GM19043 (cell line): Measurements from ENCODE around the gene TF.
A peak's percentile ranks its signal among the peaks of the same experiment; 100 is the strongest.

Experiments used
- ATAC-seq: cut with Tn5 transposase; IDR thresholded peaks from one replicate; pipeline ENCODE4 v1.9.1; 2021; ENCODE audit warnings: low read depth; ENCODE audit not compliant: unreplicated experiment

Gene TF

DNA sequence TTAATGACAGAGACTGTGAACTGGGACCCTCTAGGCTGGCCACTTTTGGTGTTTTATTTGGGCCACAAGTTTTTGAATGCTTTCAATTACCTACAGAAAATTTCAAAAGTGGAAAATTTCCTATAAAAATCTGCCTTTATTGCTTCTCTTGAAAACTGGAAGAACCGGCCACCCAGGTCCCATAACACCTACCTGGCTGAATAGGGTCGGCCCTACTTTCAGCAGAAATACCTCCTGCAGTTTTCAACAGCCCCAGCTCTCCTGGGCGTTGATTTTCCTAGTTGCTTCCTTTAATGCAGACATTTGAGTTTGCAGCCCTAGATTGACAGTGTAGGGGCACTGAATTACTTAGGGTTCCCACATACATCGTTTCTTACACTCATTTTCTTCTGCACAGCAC lies 58.7 kb downstream of the TF start:
- no peak for ATAC-seq

DNA sequence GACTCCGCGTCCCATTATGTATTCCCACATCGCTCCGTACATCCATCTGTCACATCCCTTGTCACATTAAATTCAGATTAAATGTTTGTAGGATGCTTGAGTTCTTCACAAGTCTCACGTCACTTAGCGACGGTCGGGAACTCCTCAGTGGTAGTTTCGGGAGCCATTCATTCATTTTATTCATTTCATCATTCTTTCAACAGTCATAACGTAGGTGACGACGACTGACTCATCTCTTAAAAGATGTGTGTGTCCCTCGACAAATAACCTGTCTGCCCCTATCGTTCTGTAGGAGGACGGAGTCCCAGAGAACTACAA lies 59.1 kb downstream of the TF start:
- ATAC-seq = no peak

DNA sequence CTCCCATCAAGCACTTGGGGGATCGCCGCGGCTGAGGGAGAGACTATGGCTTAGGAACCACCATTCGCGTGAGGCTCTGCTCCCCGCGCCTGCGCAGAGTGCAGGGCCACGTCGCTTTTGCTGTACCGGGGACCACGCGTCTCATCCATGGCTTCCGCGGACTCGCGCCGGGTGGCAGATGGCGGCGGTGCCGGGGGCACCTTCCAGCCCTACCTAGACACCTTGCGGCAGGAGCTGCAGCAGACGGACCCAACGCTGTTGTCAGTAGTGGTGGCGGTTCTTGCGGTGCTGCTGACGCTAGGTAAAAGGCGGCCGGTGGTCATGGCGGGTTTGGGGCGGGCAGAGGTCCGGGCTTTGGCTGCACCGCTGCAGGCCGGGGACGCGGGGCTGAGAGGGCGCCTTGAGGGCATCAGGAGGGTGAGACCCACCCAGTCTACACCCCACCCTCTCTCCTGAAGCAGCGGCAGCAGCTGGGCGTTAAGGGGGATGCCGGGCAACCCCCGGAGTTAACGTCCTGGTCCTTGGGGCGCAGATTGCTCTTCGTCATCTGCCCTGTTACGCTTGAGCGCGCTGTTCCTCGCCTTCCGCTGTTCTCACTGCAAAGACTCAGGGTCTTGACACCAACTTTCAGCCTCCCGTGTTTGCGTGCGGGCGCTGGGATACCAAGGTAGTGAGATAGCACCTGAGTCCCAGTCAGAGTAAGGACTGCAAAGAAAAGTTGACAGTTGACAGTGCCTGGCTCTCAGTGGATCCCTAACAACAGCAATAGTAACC lies 59.7 kb downstream of the TF start, which contains the start of gene SRPRB:
TSS of gene SRPRB (plus strand) at position 114 of the 774 bp plus-strand sequence. CDS start at position 148, 34 bp downstream.
- ATAC-seq = peak; percentile 98

DNA sequence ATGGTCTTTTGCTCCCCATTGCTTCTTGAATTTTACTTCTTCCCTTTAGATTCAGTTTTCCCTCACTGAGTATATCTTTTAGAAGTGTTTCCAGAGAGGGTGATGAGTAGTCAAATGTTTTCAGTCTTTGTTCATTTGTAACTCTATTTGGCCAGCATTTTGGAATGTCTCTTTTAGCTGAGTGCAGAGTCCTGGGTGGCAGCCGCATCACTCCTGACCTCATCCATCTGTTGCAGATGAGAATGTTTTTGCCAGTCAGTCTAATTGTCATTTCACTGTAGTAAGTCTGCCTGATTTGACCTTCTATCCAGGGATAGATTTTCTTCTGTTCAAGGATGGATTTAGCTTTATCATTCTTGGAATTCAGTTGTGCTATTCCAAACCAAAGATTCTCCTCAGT lies 66.7 kb downstream of the TF start:
- ATAC-seq = no peak

DNA sequence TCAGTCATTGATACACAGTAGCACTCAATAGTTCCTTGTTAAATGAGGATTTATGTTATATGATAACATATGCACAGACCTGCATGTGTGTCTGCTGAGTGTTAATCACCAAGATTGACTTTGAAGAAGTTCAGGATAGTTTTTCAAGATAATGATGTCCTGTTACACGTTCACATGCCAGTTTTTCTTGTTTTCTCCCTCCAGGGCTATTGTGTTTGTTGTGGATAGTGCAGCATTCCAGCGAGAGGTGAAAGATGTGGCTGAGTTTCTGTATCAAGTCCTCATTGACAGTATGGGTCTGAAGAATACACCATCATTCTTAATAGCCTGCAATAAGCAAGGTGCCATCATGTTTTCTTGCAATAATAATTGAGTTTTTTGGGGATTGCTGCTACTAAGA lies 69.2 kb downstream of the TF start:
- ATAC-seq = no peak

DNA sequence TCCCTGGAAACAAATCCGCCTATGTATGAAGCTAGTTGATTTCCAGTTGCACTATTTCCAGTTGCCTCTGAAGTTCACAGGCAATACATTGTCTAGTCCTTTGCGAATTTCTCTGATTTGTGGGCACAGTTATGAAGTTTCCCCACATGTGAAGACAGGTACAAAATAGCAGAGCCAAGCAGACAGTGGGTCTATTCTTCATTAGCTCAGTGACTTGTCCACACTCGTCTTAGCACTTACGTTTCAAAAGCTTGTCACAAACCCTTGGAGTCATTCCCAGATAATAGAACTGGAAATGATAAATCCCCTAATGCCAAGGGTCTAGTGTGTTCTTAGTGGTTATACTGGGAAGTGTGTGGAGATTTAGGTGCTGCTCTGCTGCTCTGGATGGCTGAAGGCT lies 73.9 kb downstream of the TF start:
- ATAC-seq = no peak

DNA sequence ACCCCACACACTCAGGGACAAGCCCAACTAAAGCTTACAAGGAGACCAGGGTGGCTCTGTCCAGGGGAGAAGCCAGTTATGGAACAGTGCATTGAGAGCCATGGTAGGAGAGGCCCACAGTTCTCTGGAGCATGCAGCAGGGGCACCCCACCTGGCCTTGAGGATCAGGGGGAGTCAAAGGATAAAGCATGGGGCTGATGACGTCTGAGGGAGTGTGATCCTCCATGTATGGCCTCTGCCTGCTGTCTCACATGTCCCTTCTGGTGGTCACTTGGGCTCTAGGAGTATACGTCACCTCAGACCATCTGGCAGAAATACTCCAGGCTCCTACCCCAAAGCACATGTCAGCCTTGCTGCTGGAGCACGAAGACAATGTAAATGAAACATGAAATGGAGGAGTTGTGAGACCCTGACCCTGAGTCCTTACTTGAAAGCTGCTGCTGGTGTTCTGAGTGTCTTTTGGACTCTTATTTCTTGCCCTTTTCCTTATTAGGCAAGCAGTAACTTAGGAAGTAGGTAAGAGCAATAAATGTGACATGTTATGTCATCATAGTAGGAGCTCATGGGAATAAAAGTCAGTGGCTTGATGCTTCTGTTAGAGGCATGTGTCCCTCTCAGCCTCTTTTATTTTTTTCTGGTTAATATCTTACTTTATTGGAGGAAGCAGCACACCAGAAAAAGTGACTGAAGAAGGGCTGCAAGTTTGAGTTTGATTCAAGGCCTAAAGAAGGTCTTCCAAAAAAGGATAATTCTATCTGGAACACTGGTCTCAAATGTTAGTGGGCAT lies 74.9 kb downstream of the TF start:
- ATAC-seq = no peak

DNA sequence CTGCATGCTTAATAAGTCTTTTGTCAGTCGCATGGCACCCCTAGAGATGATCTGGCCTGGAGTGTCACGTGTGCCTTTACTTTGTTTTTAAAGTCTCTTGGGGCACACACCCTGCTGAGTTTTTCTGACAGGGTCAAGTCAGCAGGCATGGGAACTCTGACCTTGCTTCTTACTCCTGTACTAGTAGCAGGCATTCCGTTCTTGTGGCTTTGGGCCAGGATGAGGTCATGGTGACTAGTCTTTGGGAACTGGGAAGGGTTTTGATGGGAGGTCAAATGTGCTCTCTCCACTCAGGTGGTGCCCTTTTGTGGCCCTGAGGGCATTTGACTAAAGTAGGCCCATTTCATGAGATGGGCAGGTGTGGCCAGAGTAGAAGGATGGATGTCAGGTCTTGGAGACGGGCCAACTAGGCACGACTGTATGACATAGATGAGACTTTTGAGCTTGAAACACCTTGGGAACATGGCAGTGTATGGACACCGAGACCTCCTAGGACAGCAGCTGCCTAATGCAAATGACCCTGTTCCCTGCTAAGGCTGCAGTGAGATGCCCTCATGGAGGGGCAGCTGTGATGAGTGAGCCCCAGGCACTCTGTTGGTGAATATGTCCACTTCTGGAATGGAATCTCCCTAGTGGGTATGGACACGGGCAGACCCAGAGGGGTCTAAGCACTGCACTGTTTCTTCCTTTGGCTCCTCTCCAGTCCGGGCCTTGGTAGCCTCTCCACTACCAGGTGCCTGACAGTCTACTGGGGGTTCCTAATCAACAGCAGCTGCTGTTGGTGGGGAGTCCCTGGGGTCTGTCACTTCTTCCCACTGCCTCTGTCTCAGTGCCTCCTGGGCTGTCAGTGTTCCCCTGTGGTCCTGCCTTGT lies 75.8 kb downstream of the TF start:
- no peak for ATAC-seq

DNA sequence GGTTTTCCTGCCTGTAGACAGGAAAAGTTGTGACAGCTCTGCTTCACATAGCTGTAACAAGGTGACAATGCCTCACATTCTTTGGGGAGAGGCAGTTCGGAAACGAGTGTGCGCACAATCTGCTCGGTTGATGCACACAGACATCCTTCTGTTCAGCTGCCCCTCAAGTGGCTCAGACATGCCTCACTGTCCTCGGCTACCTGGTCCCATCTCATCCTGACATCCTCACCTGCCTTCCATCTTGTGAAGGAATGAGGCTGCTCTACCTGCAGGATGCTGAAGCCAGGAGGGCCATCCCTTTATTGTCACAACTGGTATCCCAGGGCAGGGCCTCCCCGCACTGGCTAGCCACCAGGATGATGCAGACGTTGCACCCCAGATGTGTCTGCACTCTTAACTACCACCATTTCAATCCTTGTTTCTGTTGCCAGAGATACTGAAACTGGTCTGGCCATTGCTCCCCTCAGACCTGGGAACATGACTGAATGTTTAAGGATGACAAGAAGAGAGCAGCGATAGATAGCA lies 78.8 kb downstream of the TF start:
- ATAC-seq = no peak

DNA sequence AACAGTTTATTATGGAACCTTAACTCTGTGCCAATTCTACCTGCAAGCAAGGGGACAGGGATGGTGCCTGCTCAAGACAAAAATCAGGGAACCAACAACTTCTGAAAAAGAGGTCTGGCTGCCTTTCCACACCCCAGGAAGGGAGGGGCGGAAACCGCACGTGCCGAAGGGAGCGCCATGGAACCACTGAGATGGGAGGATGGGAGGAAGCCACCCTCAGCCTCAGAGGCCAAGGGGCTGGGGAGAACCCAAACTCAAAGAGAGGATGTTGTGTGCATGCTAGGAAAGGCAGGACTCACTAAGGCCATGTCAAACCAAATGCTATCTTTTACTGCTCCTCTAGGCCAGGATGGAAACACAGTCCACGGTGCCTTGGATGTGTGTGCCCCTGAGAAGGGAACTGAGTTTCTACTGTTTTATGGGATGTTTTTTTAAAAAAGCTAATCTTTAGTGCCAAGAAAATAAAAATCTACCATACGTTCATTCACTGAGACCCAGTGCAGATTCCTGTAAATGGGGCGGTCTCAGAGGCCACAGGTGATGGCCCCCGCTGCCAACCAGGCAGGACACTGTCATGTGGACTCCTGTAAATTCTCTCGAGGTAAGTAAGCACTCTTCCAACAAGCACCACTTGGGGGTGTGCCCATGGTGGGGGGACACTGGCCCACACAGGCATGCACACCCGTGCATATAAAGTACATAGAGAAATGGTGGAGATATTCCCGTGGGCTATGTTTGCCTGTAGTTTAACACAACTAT lies 80.0 kb downstream of the TF start:
- ATAC-seq = no peak

DNA sequence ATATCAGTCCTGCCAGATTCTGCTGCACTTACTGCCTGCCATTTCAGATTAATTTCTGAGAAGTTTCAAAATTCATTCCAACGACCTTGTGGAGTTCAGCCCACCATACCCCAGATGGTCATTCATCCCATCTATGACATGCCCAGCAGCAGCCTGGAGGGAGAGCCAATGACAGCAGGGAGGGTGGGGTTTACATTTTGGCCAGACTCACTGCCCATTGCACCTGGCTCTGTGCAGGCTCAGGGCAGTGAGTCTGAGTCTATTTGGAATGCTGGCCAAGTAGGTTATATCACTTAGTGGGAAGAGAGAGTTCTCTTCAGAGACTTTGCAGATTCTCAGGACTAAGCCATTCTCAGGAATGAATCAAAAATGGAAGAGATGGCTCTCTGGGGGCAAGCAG lies 80.9 kb downstream of the TF start:
- ATAC-seq = no peak

DNA sequence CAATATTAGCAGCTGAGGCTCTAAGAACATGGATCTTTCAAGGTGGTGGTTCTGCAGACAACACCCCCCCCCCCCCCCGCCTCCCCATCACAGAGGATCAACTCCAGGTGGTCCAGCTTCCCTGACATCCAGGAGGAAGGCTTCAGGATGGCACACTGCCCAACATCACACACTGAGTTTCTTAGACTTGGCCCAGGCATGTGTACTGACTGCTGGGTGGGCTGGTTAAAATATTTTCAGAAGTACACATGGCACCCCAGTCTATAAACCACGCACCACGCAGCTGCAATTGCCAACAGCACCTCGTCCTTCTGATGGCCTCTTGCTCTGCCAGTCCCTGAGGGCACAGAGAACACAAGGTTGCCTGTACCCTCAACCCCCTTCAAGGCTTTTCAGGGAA lies 81.5 kb downstream of the TF start:
- ATAC-seq = no peak

DNA sequence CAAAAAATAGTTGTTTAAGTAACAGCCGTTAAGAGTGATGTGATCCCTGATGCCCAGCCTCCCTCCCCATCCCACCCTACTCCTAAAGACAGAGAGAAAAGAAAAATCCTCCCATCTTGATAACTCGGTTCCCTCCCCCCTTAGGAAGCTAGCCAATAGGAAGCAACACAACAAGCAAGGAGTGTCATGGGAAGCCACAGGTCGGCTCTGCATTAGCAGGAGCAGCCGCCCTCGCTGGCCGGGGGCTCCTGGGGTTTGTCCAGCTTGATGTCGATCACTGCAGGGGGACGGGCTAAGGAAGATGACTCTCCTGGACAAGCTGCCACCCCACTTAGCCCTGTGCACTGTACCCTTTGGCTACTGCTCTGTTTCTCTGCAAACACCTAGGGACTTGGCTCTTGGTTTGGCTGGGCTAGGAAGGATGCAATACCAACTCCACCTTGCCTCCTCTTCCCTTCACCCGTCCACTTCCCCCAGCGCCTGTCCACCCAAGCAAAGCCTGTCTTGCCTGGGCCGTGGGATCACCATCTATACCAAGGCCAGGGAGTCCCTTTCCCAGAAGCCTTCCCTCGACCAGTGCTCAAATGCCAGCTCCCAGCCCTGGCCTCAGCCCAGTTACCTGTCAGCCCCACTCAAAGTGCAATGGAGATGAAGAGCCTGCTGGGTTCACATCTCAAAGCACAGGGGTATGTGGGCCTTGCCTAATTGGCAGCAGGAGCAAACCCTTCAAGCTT lies 82.5 kb downstream of the TF start:
- ATAC-seq = no peak

DNA sequence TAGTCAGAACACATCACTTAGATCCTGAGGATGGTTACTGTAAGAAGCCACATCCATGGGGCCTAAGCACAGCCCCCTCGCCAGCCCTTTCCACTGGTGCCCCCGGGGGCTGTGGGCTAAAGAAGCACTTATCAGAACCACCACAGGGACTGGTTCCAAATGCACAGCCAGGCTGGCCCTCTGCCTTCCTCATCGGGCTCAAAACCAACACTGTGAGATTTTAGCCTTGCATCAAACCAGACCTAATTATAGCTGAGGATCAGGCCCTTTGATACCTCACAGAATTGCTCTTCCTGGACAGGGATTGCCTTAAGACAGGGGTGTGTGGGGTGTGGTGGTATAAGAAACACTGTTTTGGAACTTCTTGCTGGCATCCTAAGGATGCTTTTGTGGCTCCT lies 83.1 kb downstream of the TF start:
- ATAC-seq = no peak

DNA sequence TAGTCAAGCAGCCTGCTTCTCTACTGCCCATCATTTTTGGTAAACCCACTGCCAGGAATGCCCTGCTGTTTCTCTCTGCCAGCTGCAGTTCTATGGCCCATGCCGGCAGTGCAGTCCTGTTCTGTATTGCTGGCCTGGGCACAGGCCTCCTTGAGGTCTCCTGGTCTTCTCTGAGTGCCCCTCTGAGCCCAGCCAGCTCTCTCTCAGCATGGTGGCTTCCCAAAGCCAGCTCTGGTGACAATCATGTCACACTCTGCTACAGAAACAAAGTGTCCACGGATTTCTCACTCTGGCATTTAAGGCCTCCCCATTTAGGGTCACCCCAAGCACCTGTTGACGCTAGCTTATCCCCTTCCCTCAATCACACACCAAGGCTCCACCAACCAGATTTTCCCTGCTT lies 83.9 kb downstream of the TF start:
- ATAC-seq = no peak

DNA sequence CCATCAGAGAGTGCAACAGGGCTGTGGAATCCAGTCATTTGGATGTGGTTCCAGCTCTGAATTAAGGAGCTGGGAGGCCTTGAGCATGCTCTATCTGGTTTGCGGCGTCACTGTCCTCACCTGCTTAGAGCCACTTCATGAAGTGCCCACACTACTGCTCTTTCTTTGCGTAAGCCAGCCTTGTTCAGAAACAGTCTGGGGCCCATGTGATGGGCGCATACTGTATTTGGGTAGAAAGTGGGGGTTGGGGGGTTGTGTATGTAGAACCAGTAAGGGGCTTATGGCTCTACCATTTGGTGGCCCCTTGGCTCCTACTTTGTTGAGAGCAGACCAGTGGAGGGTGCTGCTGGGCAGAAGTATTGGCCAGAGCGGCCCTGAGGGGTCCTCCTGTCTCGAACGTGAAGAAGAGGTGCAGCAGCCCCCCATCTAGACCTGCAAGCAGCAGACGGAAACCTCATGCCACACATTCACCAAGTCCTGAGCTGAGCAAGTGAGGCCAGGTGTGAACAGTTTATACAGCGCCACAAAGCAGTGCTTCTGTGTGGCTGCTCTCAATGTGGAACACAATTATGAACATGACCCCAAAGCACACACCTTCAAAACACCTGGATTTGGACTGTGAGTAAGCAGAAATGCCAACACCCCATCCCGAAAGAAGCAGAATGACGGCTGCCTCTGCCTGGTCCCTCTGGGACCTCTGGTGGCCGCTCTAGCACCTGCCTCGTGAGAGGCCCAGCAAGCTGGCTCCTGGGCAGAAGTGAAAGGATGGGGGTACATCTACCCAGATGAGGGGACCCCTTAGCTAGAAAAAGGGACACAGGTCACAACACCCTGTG lies 86.0 kb downstream of the TF start:
- no peak for ATAC-seq

DNA sequence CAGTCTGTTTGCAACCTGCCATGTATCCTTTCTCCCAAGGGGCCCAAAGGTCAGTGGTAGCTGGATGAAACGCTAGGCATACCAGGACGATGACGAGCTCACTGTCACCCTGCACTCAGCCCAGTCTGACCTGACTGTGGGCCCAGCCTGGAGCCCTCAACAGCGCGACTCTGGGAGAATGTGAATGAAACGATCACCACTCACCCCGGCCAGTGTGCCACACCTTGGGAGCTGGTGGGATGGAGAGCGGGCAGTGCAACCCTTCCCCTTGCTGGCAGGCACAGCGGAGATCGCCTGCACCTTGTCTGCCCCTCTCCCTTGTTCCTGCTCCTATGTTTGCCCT lies 86.6 kb downstream of the TF start:
- no peak for ATAC-seq

DNA sequence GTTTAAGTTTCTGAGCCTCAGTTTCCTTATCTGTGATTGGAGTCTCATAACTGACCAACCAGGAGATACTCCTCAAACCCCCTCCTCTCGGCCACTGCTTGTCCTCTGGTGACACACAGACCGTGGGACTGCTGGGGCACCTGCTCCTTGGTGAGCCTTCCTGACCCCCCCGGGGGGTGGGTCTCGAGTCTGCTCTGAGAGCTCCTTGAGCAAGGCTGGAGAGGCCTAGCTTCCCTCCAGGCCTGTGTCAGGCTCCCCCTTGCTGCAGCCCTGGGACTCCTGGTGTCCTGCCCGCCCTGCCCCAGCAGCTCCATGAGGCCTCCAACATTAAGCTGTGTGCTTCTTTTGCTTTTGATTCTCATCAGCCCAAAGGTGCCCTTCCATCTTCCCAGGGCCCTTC lies 87.1 kb downstream of the TF start:
- ATAC-seq = no peak
